GM19023 (cell line): ENCODE data around the gene AGAP2.
"Not testable (repeated sequence)": the region's sequence is repeated elsewhere in the genome, so short reads cannot be mapped to it uniquely, and the experiment has no call there.

Source experiments
- ATAC-seq: cut with Tn5 transposase; IDR thresholded peaks from one replicate; pipeline ENCODE4 v1.9.1; 2021; ENCODE audit warnings: mild to moderate bottlenecking, moderate library complexity; ENCODE audit not compliant: unreplicated experiment

Gene AGAP2

GRCh38 chr12:57738661-57739237, at the start of gene AGAP2:
TSS of gene AGAP2 (minus strand) at chr12:57738742. CDS start at chr12:57738246, 496 bp downstream.
- ATAC-seq = no peak

GRCh38 chr12:57783861-57784260, 45.3 kb upstream of the AGAP2 start:
- no peak for ATAC-seq

- no peak for ATAC-seq
These were observed 44.9 kb upstream of the AGAP2 start for GRCh38 chr12:57783466-57783801.

- peak; percentile 90 for ATAC-seq
These were observed 44.3 kb upstream of the AGAP2 start, which contains the start of gene TSFM for GRCh38 chr12:57782608-57783465. TSS of gene TSFM (plus strand) at chr12:57782787. CDS start at chr12:57782802, 15 bp downstream.

GRCh38 chr12:57782243-57782607, 43.7 kb upstream of the AGAP2 start:
- no peak for ATAC-seq

GRCh38 chr12:57781801-57782200, 43.3 kb upstream of the AGAP2 start:
- ATAC-seq = no peak

GRCh38 chr12:57781244-57781643, 42.7 kb upstream of the AGAP2 start:
- ATAC-seq = no peak

- no peak for ATAC-seq
These were observed 41.8 kb upstream of the AGAP2 start for GRCh38 chr12:57780284-57780897.

- ATAC-seq = no peak
These were observed 41.2 kb upstream of the AGAP2 start for GRCh38 chr12:57779736-57780135.

GRCh38 chr12:57777911-57778310, 39.4 kb upstream of the AGAP2 start:
- no peak for ATAC-seq

- ATAC-seq = no peak
These were observed 38.8 kb upstream of the AGAP2 start for GRCh38 chr12:57777367-57777766.

GRCh38 chr12:57776247-57776587, 37.7 kb upstream of the AGAP2 start:
- ATAC-seq = no peak

- ATAC-seq = no peak
These were observed 37.2 kb upstream of the AGAP2 start for GRCh38 chr12:57775563-57776246.

GRCh38 chr12:57775044-57775443, 36.5 kb upstream of the AGAP2 start:
- ATAC-seq = no peak

- ATAC-seq = not testable (repeated sequence)
These were observed 36.1 kb upstream of the AGAP2 start for GRCh38 chr12:57774634-57775033.

GRCh38 chr12:57772429-57773322, 34.1 kb upstream of the AGAP2 start, which contains the start of gene EEF1AKMT3:
TSS of gene EEF1AKMT3 (plus strand) at chr12:57772614. CDS start at chr12:57772725, 111 bp downstream.
- ATAC-seq = peak; percentile 25

GRCh38 chr12:57771873-57772428, 33.4 kb upstream of the AGAP2 start, which contains the start of gene METTL1:
TSS of gene METTL1 (minus strand) at chr12:57772105. CDS start at chr12:57772083, 22 bp downstream.
- peak; percentile 81 for ATAC-seq

GRCh38 chr12:57771236-57771872, 32.8 kb upstream of the AGAP2 start:
- peak; percentile 67 for ATAC-seq

- ATAC-seq = no peak
These were observed 32.2 kb upstream of the AGAP2 start for GRCh38 chr12:57770734-57771133.
